Vagina (tissue), 2 donors: Measurements from ENCODE around the gene E2F3. TPM values are rescaled to one million over a fixed set of nuclear protein-coding genes. Genes with fewer than 3 reads are reported as not detected.

Source experiments
- DNase-seq, 2 donors: peaks; one replicate each; pipeline ENCODE4 v3.0.0-alpha.2; 2017; ENCODE audit errors: extremely low spot score in 2 of 2
- H3K27ac ChIP-seq: fragments of 200-600 bp; sonication (generic); one replicate; pipeline ENCODE4 v1.5.1; 2019
- H3K27me3 ChIP-seq: fragments of 200-600 bp; sonication (generic); one replicate; pipeline ENCODE4 v1.5.1; 2019
- H3K36me3 ChIP-seq, 2 donors: fragments of 200-600 bp; sonication (generic); one replicate each; pipeline ENCODE4 v1.5.1; 2017 to 2019
- H3K4me1 ChIP-seq: fragments of 200-600 bp; sonication (generic); one replicate; pipeline ENCODE4 v1.5.1; 2019
- H3K4me3 ChIP-seq, 2 donors: fragments of 200-600 bp; sonication (generic); 1 replicate in 1 of 2; 2 replicates in 1 of 2; pipeline ENCODE4 v1.5.1; 2016 to 2019
- H3K9me3 ChIP-seq: fragments of 200-600 bp; sonication (generic); one replicate; pipeline ENCODE4 v1.5.1; 2019
- POLR2A ChIP-seq, 2 donors: fragments of 450-650 bp; IDR thresholded peaks; one replicate each; pipeline ENCODE4 v1.6.1; 2017; ENCODE audit warnings: antibody characterized with exemption in 2 of 2, mild to moderate bottlenecking in 2 of 2, moderate library complexity in 2 of 2
- POLR2AphosphoS5 ChIP-seq, 2 donors: sonication (generic); formaldehyde crosslinking; IDR thresholded peaks; one replicate each; pipeline ENCODE4 v1.9.0; 2017; ENCODE audit warnings: antibody characterized with exemption in 2 of 2, mild to moderate bottlenecking in 2 of 2, low read depth in 1 of 2; ENCODE audit not compliant: insufficient read depth in 1 of 2
- intact Hi-C: fragments of 100-400 bp; cut with DNase I; formaldehyde crosslinking; loops from one replicate; pipeline ENCODE4 v1.15.1; 2023
- small RNA-seq: library from RNA; depleted of rRNA; stranded (forward); fragments of <200 nt; gene quantifications from one replicate; pipeline ENCODE3, GENCODE V24; 2016
- total RNA-seq: library from RNA; depleted of rRNA; stranded (reverse); fragments of >200 nt; gene quantifications from one replicate; pipeline ENCODE4 v1.2.3, GENCODE V29; 2016
- TF ChIP-seq, protein P1 (sequence below), 3 experiments: fragments of 450-650 bp in 2 of 3; fragments of 200-600 bp in 1 of 3; sonication (generic) in 1 of 3; IDR thresholded peaks; one replicate each; pipeline ENCODE4 v1.5.1; 2017 to 2019; ENCODE audit warnings: antibody characterized with exemption in 3 of 3, mild to moderate bottlenecking in 2 of 3, moderate library complexity in 2 of 3

Gene E2F3
- total RNA-seq, 1 donor from 2014 or later, result 4.4 TPM

DNA sequence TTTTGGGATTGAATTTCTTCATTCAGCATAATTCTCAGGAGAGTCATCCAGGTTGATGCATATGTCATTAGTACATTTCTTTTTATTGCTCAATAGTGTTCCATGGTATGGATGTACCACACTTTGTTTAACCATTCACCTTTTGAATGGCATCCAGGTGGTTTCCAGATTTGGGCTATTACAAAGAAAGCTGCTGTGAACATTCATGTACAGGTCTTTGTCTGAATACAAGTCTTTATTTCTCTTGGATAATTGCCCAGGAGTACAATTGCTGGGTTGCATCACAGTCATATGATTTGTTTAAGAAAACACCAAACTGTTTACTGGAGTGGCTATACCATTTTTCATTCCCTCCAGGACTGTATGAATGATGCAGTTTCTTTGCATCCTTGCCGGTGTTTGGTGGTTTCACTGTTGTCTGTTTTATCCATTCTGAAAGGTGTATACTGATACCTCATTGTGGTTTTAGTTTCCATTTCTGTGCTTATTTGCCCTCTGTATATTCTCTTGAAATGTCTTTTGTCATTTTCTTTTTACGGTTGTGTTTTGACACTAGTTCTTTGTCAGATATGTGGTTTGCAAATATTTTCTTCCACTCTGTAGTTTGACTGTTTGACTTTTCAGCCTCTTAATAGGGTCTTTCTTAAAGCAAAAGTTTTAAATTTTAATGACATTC, 141.4 kb downstream of the E2F3 start:
- H3K36me3 ChIP-seq, result peaks cover 0 to 26% of the 10 kb centered on the region in 2 donors
- no peak for DNase-seq
- intact Hi-C loops, result no loop called here
- no peaks in the 10 kb centered on the region for H3K9me3 ChIP-seq
- H3K4me3 ChIP-seq, result no peak overlapping the region
- no peaks in the 10 kb centered on the region for H3K27me3 ChIP-seq
- TF ChIP-seq POLR2AphosphoS5 (IDR thresholded peaks at IDR 0.05; ENCODE audit: insufficient read depth in 1 of 2, low read depth in 1 of 2) (peak in 1 of 2 donors; percentile 52), POLR2A (IDR thresholded peaks at IDR 0.05) (no peak)
- TF ChIP-seq, protein P1, sequence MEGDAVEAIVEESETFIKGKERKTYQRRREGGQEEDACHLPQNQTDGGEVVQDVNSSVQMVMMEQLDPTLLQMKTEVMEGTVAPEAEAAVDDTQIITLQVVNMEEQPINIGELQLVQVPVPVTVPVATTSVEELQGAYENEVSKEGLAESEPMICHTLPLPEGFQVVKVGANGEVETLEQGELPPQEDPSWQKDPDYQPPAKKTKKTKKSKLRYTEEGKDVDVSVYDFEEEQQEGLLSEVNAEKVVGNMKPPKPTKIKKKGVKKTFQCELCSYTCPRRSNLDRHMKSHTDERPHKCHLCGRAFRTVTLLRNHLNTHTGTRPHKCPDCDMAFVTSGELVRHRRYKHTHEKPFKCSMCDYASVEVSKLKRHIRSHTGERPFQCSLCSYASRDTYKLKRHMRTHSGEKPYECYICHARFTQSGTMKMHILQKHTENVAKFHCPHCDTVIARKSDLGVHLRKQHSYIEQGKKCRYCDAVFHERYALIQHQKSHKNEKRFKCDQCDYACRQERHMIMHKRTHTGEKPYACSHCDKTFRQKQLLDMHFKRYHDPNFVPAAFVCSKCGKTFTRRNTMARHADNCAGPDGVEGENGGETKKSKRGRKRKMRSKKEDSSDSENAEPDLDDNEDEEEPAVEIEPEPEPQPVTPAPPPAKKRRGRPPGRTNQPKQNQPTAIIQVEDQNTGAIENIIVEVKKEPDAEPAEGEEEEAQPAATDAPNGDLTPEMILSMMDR (IDR thresholded peaks at IDR 0.05), result no peak
- H3K27ac ChIP-seq, result no peak overlapping the region
- H3K4me1 ChIP-seq, result peaks cover 27% of the 10 kb centered on the region

Small RNA genes within 50 kb of the gene (small RNA-seq; reads per million reads assigned to genes)
- gene RF00019 (not detected), gene RNU6-141P (not detected)

Other genes starting within 250 kb of the E2F3 start
- gene MBOAT1, start 189.4 kb upstream of the E2F3 start, total RNA-seq, result 9.6 TPM
- gene CDKAL1, start 132.6 kb downstream of the E2F3 start, total RNA-seq, result 11.3 TPM